H1 (cell line): ENCODE measurements around the gene PTCHD1.

Source experiments
- CHD2 ChIP-seq: IDR thresholded peaks from 2 replicates; pipeline ENCODE4 v1.6.1; 2012; ENCODE audit warnings: low read length, improper control_type of control experiment
- EP300 ChIP-seq, 2 experiments: IDR thresholded peaks; 1 replicate in 1 of 2; 2 replicates in 1 of 2; pipeline ENCODE4 v1.6.1; 2011 to 2012; ENCODE audit warnings: low read depth in 2 of 2, low read length in 2 of 2, mild to moderate bottlenecking in 2 of 2, borderline replicate concordance in 1 of 2, inconsistent platforms in 1 of 2, moderate library complexity in 1 of 2
- GABPA ChIP-seq: IDR thresholded peaks from 2 replicates; pipeline ENCODE4 v1.6.1; 2011; ENCODE audit warnings: mild to moderate bottlenecking, low read length, moderate library complexity, borderline replicate concordance; ENCODE audit not compliant: insufficient read depth
- HDAC6 ChIP-seq: IDR thresholded peaks from one replicate; pipeline ENCODE4 v1.7.1; 2012; ENCODE audit warnings: low read depth, mild to moderate bottlenecking, inconsistent platforms, low read length, moderate library complexity
- POLR2A ChIP-seq, 2 experiments: IDR thresholded peaks; 1 replicate in 1 of 2; 2 replicates in 1 of 2; pipeline ENCODE4 v1.6.1; 2011; ENCODE audit warnings: low read depth in 2 of 2, low read length in 2 of 2, mild to moderate bottlenecking in 2 of 2; ENCODE audit errors: control extremely low read depth in 1 of 2
- POLR2AphosphoS5 ChIP-seq: IDR thresholded peaks from 2 replicates; pipeline ENCODE4 v1.6.1; 2011; ENCODE audit warnings: low read depth, low read length
- RAD21 ChIP-seq, 2 experiments: IDR thresholded peaks in 1 of 2; conservative IDR thresholded peaks in 1 of 2; 2 replicates each; pipeline ENCODE4 v1.6.1; 2011; ENCODE audit warnings: low read depth in 2 of 2, low read length in 2 of 2, improper control_type of control experiment in 1 of 2, inconsistent platforms in 1 of 2, mild to moderate bottlenecking in 1 of 2, moderate library complexity in 1 of 2
- RBBP5 ChIP-seq: IDR thresholded peaks from 2 replicates; pipeline ENCODE4 v1.7.1; 2012; ENCODE audit warnings: low read depth, mild to moderate bottlenecking, inconsistent platforms, low read length, moderate library complexity, borderline replicate concordance
- RFX5 ChIP-seq: IDR thresholded peaks from 2 replicates; pipeline ENCODE4 v1.6.1; 2011; ENCODE audit warnings: low read depth, low read length, improper control_type of control experiment, borderline replicate concordance
- ZNF274 ChIP-seq: IDR thresholded peaks from 2 replicates; pipeline ENCODE4 v1.7.0; 2012; ENCODE audit warnings: low read length, borderline replicate concordance; ENCODE audit errors: extremely low read depth
- TF ChIP-seq, protein P1 (sequence below), 3 experiments: IDR thresholded peaks; 1 replicate in 2 of 3; 2 replicates in 1 of 3; pipeline versions ENCODE4 v1.5.1 to v1.6.1; 2011; ENCODE audit warnings: low read length in 3 of 3, mild to moderate bottlenecking in 3 of 3, inconsistent platforms in 2 of 3, low read depth in 1 of 3, moderate library complexity in 1 of 3; ENCODE audit not compliant: insufficient read depth in 1 of 3; ENCODE audit errors: control extremely low read depth in 1 of 3

GRCh38 chrX:23334848-23335599 is at the start of gene PTCHD1:
- TF ChIP-seq EP300 (IDR thresholded peaks at IDR 0.05; ENCODE audit: borderline replicate concordance in 1 of 2, low read depth in 2 of 2, low read length in 2 of 2) = no peak
- TF ChIP-seq, protein P1, sequence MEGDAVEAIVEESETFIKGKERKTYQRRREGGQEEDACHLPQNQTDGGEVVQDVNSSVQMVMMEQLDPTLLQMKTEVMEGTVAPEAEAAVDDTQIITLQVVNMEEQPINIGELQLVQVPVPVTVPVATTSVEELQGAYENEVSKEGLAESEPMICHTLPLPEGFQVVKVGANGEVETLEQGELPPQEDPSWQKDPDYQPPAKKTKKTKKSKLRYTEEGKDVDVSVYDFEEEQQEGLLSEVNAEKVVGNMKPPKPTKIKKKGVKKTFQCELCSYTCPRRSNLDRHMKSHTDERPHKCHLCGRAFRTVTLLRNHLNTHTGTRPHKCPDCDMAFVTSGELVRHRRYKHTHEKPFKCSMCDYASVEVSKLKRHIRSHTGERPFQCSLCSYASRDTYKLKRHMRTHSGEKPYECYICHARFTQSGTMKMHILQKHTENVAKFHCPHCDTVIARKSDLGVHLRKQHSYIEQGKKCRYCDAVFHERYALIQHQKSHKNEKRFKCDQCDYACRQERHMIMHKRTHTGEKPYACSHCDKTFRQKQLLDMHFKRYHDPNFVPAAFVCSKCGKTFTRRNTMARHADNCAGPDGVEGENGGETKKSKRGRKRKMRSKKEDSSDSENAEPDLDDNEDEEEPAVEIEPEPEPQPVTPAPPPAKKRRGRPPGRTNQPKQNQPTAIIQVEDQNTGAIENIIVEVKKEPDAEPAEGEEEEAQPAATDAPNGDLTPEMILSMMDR (IDR thresholded peaks at IDR 0.05; ENCODE audit: control extremely low read depth in 1 of 3, insufficient read depth in 1 of 3, low read depth in 1 of 3, low read length in 3 of 3) = no peak
- TF ChIP-seq RFX5 = no peak
- no peak for TF ChIP-seq POLR2AphosphoS5
- no peak for TF ChIP-seq POLR2A (IDR thresholded peaks at IDR 0.05; ENCODE audit: control extremely low read depth in 1 of 2, low read depth in 2 of 2, low read length in 2 of 2)
- no peak for TF ChIP-seq RAD21 (IDR thresholded peaks at IDR 0.05 in 1 of 2, conservative IDR thresholded peaks at IDR 0.05 in 1 of 2; ENCODE audit: low read depth in 2 of 2, low read length in 2 of 2)
- no peak for TF ChIP-seq GABPA
- no peak for TF ChIP-seq RBBP5
- no peak for TF ChIP-seq HDAC6
- TF ChIP-seq CHD2 = no peak
- TF ChIP-seq ZNF274 = no peak
